ENCODE data around the gene TESMIN. TPM values are rescaled to one million over a fixed set of nuclear protein-coding genes. Genes with fewer than 3 reads are reported as not detected.

The TESMIN gene
- total RNA-seq, 1 experiment from 2014 or later, result 9.7 TPM

- intact Hi-C loops (cut with micrococcal nuclease), result no loop called here
- no peaks in the 10 kb centered on the region for H3K9me3 Mint-ChIP-seq (ENCODE audit: unreplicated experiment)
- peaks cover 39% of the 10 kb centered on the region for H3K27me3 Mint-ChIP-seq (ENCODE audit: insufficient read depth, unreplicated experiment)
- H3K4me1 Mint-ChIP-seq (ENCODE audit: insufficient read depth, unreplicated experiment), result peaks cover 7% of the 10 kb centered on the region
- ChIA-PET CTCF (interaction anchor here (0.6 kb wide), 1 partner anchor 330 kb away, joined by 3 read pairs; no protein-coding TSS in a partner anchor), POLR2A (no interaction called here)
- no peak overlapping the region for H3K27ac Mint-ChIP-seq (ENCODE audit: low read depth, unreplicated experiment)
- no peaks in the 10 kb centered on the region for H3K36me3 Mint-ChIP-seq (ENCODE audit: insufficient read depth, unreplicated experiment)
- no peak for DNase-seq (ENCODE audit: unreplicated experiment)
- no TSS peak for BruUV-seq (replicated peaks)
- H3K4me3 Mint-ChIP-seq (ENCODE audit: unreplicated experiment), result no peak overlapping the region
- TF ChIP-seq, protein P1, sequence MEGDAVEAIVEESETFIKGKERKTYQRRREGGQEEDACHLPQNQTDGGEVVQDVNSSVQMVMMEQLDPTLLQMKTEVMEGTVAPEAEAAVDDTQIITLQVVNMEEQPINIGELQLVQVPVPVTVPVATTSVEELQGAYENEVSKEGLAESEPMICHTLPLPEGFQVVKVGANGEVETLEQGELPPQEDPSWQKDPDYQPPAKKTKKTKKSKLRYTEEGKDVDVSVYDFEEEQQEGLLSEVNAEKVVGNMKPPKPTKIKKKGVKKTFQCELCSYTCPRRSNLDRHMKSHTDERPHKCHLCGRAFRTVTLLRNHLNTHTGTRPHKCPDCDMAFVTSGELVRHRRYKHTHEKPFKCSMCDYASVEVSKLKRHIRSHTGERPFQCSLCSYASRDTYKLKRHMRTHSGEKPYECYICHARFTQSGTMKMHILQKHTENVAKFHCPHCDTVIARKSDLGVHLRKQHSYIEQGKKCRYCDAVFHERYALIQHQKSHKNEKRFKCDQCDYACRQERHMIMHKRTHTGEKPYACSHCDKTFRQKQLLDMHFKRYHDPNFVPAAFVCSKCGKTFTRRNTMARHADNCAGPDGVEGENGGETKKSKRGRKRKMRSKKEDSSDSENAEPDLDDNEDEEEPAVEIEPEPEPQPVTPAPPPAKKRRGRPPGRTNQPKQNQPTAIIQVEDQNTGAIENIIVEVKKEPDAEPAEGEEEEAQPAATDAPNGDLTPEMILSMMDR (IDR thresholded peaks at IDR 0.05; ENCODE audit: unreplicated experiment), result no peak
Measured at GRCh38 chr11:68663482-68664010, 87.8 kb downstream of the TESMIN start.

DNA sequence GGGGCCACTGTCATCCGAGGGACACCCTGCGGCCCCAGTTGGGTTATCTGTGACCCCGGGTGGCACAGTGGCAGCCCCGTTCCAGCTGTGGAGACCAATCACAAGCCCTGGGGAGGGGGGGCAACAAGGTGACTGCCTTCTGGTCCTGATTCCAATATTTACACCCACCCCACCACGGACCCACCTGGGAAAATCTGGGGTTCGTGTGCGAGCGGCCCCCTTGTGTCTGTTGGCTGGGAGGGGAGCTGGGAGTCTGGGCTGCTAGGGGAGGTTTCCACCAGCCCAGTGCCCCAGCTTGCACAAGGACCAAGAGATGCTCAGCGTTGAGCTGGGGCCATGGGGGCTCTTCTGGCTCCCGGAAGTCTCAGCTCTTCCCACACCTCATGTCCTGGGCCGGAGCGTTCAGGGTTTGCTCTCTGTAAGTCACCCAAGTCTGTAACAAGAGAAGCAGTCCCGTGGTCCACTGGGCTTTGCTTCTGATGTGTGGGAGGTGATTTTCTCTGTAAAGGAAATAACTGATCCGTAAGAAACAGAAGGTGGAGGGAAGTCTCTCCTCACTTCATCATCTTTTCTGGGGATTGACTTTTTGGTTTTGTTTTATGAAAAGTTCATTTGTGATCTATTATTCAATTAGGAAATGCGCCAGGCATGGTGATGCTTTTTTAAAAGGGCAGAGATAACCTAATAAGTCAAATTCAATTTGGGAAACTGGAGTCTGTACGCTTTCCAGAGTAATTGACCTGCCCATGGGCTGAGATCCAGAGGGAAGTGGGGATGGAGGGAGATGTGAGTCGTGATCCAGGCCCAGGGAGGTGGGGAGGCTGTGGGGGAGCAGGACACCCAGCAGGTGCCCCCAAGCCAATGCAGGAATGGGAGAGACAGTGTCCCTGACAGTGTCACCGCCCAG, 89.4 kb downstream of the TESMIN start:
- ChIA-PET POLR2A (interaction anchor here (1.2 kb wide), 1 partner anchor 12 kb away, joined by 3 read pairs; no protein-coding TSS in a partner anchor), CTCF (interaction anchor here (0.6 kb wide), 1 partner anchor 114 kb away, joined by 5 read pairs; no protein-coding TSS in a partner anchor)
- BruUV-seq (replicated peaks), result no TSS peak
- H3K36me3 Mint-ChIP-seq (ENCODE audit: insufficient read depth, unreplicated experiment), result no peaks in the 10 kb centered on the region
- H3K27ac Mint-ChIP-seq (ENCODE audit: low read depth, unreplicated experiment), result no peak overlapping the region
- H3K27me3 Mint-ChIP-seq (ENCODE audit: insufficient read depth, unreplicated experiment), result peaks cover 47% of the 10 kb centered on the region
- no peak overlapping the region for H3K4me3 Mint-ChIP-seq (ENCODE audit: unreplicated experiment)
- peaks cover 13% of the 10 kb centered on the region for H3K4me1 Mint-ChIP-seq (ENCODE audit: insufficient read depth, unreplicated experiment)
- H3K9me3 Mint-ChIP-seq (ENCODE audit: unreplicated experiment), result no peaks in the 10 kb centered on the region
- TF ChIP-seq, protein P1 (IDR thresholded peaks at IDR 0.05; ENCODE audit: unreplicated experiment), result no peak
- intact Hi-C loops (cut with micrococcal nuclease), result no loop called here
- no peak for DNase-seq (ENCODE audit: unreplicated experiment)

DNA sequence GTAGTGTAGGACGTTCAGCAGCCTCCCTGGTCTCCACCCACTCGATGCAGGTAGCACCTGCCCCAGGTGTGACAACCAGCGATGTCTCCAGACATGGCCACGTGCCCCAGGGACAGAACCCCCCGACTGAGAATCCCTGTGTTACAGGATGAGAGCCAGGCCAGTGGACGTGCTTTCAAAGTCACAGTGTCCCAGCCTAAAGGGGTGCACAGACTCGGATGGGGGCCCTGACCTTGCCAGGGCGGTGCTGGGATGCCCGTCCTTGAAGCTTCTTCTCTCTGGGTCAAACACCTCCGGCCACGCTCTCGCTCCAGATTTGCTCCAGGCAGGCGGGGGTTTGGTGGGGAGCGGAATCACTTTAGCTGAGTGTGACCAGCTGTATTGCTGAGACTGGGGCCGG, 90.3 kb downstream of the TESMIN start:
- intact Hi-C loops (cut with micrococcal nuclease), result no loop called here
- no peaks in the 10 kb centered on the region for H3K9me3 Mint-ChIP-seq (ENCODE audit: unreplicated experiment)
- H3K27ac Mint-ChIP-seq (ENCODE audit: low read depth, unreplicated experiment), result no peak overlapping the region
- ChIA-PET CTCF (no interaction called here), POLR2A (interaction anchor here (1.2 kb wide), 1 partner anchor 11 kb away, joined by 3 read pairs; no protein-coding TSS in a partner anchor)
- no peaks in the 10 kb centered on the region for H3K36me3 Mint-ChIP-seq (ENCODE audit: insufficient read depth, unreplicated experiment)
- no TSS peak for BruUV-seq (replicated peaks)
- H3K4me3 Mint-ChIP-seq (ENCODE audit: unreplicated experiment), result no peak overlapping the region
- H3K27me3 Mint-ChIP-seq (ENCODE audit: insufficient read depth, unreplicated experiment), result peaks cover 56% of the 10 kb centered on the region
- no peak for DNase-seq (ENCODE audit: unreplicated experiment)
- H3K4me1 Mint-ChIP-seq (ENCODE audit: insufficient read depth, unreplicated experiment), result peaks cover 13% of the 10 kb centered on the region
- TF ChIP-seq, protein P1 (IDR thresholded peaks at IDR 0.05; ENCODE audit: unreplicated experiment), result no peak

DNA sequence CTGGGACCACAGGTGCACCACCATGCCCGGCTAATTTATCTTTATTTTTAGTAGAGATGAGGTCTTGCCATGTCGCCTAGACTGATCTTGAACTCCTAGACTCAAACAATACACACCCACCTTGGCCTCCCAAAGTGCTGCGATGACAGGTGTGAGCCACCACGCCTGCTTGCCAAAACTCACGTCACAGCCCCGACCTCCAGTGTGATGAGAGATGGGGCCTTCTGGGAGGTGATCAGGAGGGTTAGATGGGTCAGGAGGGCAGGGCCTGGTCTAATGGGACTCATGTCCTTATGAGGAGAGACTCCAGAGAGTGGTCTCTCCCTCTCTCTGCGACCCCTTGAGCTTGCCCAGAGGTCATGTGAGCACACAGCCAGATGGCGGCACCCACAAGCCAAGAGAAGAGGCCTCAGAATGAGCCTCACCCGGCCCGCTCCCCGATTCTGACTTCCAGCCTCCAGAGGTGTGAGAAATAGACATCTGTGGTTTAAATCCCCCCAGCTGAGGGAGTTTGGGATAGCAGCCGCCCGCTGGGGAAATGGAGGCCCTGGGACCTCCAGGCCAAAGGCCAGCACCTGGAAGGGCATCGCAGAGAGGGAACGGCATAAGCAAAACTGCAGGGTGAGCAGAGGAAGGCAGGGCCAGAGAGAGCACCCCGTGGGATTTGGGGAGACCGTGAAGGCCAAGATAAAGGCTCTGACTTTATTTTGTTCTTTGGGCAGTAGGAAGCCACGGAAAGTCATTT, 91.1 kb downstream of the TESMIN start:
- CTCF ChIA-PET, result interaction anchor here (0.6 kb wide), 2 partner anchors 148 to 1918 kb away, joined by 3 read pairs; no protein-coding TSS in a partner anchor

More for the DNA sequence above, 91.1 kb downstream of the TESMIN start:
- Mint-ChIP-seq H3K4me1 (ENCODE audit: insufficient read depth, unreplicated experiment) (peaks cover 13% of the 10 kb centered on the region), H3K9me3 (ENCODE audit: unreplicated experiment) (no peaks in the 10 kb centered on the region), H3K4me3 (ENCODE audit: unreplicated experiment) (no peak overlapping the region), H3K27me3 (ENCODE audit: insufficient read depth, unreplicated experiment) (peaks cover 63% of the 10 kb centered on the region), H3K36me3 (ENCODE audit: insufficient read depth, unreplicated experiment) (no peaks in the 10 kb centered on the region), H3K27ac (ENCODE audit: low read depth, unreplicated experiment) (no peak overlapping the region)
- DNase-seq (ENCODE audit: unreplicated experiment), result no peak
- intact Hi-C loops (cut with micrococcal nuclease), result no loop called here
- TF ChIP-seq, protein P1 (IDR thresholded peaks at IDR 0.05; ENCODE audit: unreplicated experiment), result no peak
- POLR2A ChIA-PET, result no interaction called here
- BruUV-seq (replicated peaks), result no TSS peak
